HepG2 (cell line): Measurements from ENCODE around the gene EIF6. TPM values are rescaled to one million over a fixed set of nuclear protein-coding genes. Genes with fewer than 3 reads are reported as not detected.
A peak's percentile ranks its signal among the peaks of the same experiment; 100 is the strongest.

Experiments
- ATF7 ChIP-seq, 2 experiments: fragments of 450-650 bp in 1 of 2; sonication (generic) in 1 of 2; formaldehyde crosslinking in 1 of 2; IDR thresholded peaks; 2 replicates each; pipeline versions ENCODE4 v1.4.0 to v1.6.1; 2016 to 2020; ENCODE audit warnings: antibody characterized with exemption in 1 of 2, mild to moderate bottlenecking in 1 of 2, missing genetic modification reagents in 1 of 2
- GTF3A ChIP-seq: sonication (generic); formaldehyde crosslinking; conservative IDR thresholded peaks from 2 replicates; pipeline ENCODE4 v1.4.0; 2020; ENCODE audit warnings: mild to moderate bottlenecking, missing genetic modification reagents
- HOXD1 ChIP-seq: sonication (generic); formaldehyde crosslinking; IDR thresholded peaks from 2 replicates; pipeline ENCODE4 v1.5.0; 2020; ENCODE audit warnings: missing genetic modification reagents
- PCBP2 ChIP-seq: fragments of 200-400 bp; formaldehyde crosslinking; optimal IDR thresholded peaks from 2 replicates; pipeline ENCODE3; 2018; ENCODE audit warnings: low read length, low read depth; ENCODE audit not compliant: poor library complexity, severe bottlenecking
- RNF2 ChIP-seq: fragments of 450-650 bp; conservative IDR thresholded peaks from 2 replicates; pipeline ENCODE4 v1.6.1; 2016; ENCODE audit warnings: low read depth
- SPEN ChIP-seq: sonication (generic); formaldehyde crosslinking; IDR thresholded peaks from 2 replicates; pipeline ENCODE4 v1.5.1; 2020; ENCODE audit warnings: low read depth, mild to moderate bottlenecking, missing genetic modification reagents
- THAP9 ChIP-seq: sonication (generic); formaldehyde crosslinking; IDR thresholded peaks from 2 replicates; pipeline ENCODE4; 2020; ENCODE audit warnings: missing genetic modification reagents, mild to moderate bottlenecking, borderline replicate concordance
- ZNF280B ChIP-seq: sonication (generic); formaldehyde crosslinking; IDR thresholded peaks from 2 replicates; pipeline ENCODE4 v1.5.0; 2020; ENCODE audit warnings: missing genetic modification reagents, mild to moderate bottlenecking, borderline replicate concordance
- ZNF3 ChIP-seq: IDR thresholded peaks from 2 replicates; pipeline ENCODE4 v1.7.0; 2017; ENCODE audit warnings: inconsistent platforms
- ZNF576 ChIP-seq: sonication (generic); formaldehyde crosslinking; IDR thresholded peaks from 2 replicates; pipeline ENCODE4 v1.4.0; 2020; ENCODE audit warnings: mild to moderate bottlenecking, missing genetic modification reagents
- ZNF670 ChIP-seq: sonication (generic); formaldehyde crosslinking; IDR thresholded peaks from 2 replicates; pipeline ENCODE4 v1.8.0; 2022; ENCODE audit warnings: mild to moderate bottlenecking, missing genetic modification reagents, borderline replicate concordance
- ZNF709 ChIP-seq: sonication (generic); formaldehyde crosslinking; IDR thresholded peaks from 2 replicates; pipeline ENCODE4 v1.5.0; 2020; ENCODE audit warnings: mild to moderate bottlenecking, missing genetic modification reagents
- ZNF816 ChIP-seq: sonication (generic); formaldehyde crosslinking; IDR thresholded peaks from 2 replicates; pipeline ENCODE4 v1.8.0; 2022; ENCODE audit warnings: missing genetic modification reagents, mild to moderate bottlenecking, borderline replicate concordance
- polyA plus RNA-seq, 8 experiments: library from polyadenylated mRNA; depleted of rRNA in 3 of 8; stranded (reverse) in 7 of 8; unstranded in 1 of 8; fragments of >200 nt; fragmentation: Illumina TruSeq in 4 of 8; extraction: Trizol in 4 of 8; gene quantifications; 2 replicates each; pipeline versions ENCODE4 v1.2.1 to v1.2.3, GENCODE V29; 2011 to 2016; ENCODE audit warnings: low read depth in 4 of 8, missing spikeins in 1 of 8, mixed read lengths in 1 of 8; ENCODE audit not compliant: insufficient read depth in 1 of 8
- total RNA-seq, 5 experiments: library from RNA; depleted of rRNA; stranded (reverse); fragments of >200 nt; fragmentation: Illumina TruSeq; extraction: Trizol; gene quantifications; 2 replicates each; pipeline ENCODE4 v1.2.3, GENCODE V29; 2016; ENCODE audit warnings: low read depth in 1 of 5
- TF ChIP-seq, protein P1 (sequence below): sonication (generic); formaldehyde crosslinking; IDR thresholded peaks from 2 replicates; pipeline ENCODE4 v1.4.0; 2020; ENCODE audit warnings: low read depth, missing genetic modification reagents
- TF ChIP-seq, protein P2 (sequence below): fragments of 450-650 bp; IDR thresholded peaks from 2 replicates; pipeline ENCODE4 v1.6.1; 2017

EIF6 gene
- total and polyA plus RNA-seq, 2 of the 13 experiments (the other 11 are each of a cell fraction or from before 2014, with no cell fraction given), result 462 to 466 TPM

DNA sequence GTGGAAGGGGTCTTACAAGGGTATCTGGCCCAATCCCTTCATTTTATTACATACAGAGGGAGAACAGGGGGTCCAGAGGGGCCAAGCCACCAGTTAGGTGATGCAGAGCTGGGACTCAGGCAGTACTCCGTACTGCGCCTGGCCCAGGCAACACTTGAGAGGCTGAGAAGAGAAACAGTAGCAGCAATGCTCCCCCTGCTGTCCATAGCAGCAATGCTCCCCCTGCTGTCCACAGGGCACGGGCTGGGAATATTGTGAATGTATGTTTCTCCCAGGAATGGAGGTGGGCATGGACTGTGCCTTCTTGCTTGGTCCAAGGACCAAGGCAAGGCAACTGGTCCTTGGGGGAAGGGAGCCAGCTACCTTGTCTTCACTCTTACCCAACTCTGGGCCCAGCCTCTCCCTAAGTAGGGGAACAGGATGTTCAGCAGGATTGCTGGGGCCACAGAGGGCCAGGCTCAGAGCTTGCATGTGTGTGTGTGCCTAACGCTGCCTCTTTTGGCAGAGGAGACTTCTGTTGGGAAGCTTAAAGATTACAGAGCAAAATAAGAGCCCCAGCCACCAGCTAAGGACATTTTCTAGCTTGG lies 22.5 kb upstream of the EIF6 start (continued):
- TF ChIP-seq PCBP2 (no peak), THAP9 (CRISPR knock-in tag) (peak; percentile 38; the same call in 1 of the 2 replicates), ZNF280B (CRISPR knock-in tag) (no peak), HOXD1 (no peak), SPEN (CRISPR knock-in tag) (peak; percentile 48; the same call in 1 of the 2 replicates), ZNF670 (CRISPR knock-in tag) (no peak), GTF3A (no peak), ZNF3 (CRISPR knock-in tag) (no peak), ZNF816 (no peak), ZNF709 (CRISPR knock-in tag) (no peak), ATF7 (IDR thresholded peaks at IDR 0.05) (no peak), ATF7 (CRISPR knock-in tag; IDR thresholded peaks at IDR 0.05) (no peak), ZNF576 (CRISPR knock-in tag) (no peak), RNF2 (no peak)
- TF ChIP-seq, protein P1, sequence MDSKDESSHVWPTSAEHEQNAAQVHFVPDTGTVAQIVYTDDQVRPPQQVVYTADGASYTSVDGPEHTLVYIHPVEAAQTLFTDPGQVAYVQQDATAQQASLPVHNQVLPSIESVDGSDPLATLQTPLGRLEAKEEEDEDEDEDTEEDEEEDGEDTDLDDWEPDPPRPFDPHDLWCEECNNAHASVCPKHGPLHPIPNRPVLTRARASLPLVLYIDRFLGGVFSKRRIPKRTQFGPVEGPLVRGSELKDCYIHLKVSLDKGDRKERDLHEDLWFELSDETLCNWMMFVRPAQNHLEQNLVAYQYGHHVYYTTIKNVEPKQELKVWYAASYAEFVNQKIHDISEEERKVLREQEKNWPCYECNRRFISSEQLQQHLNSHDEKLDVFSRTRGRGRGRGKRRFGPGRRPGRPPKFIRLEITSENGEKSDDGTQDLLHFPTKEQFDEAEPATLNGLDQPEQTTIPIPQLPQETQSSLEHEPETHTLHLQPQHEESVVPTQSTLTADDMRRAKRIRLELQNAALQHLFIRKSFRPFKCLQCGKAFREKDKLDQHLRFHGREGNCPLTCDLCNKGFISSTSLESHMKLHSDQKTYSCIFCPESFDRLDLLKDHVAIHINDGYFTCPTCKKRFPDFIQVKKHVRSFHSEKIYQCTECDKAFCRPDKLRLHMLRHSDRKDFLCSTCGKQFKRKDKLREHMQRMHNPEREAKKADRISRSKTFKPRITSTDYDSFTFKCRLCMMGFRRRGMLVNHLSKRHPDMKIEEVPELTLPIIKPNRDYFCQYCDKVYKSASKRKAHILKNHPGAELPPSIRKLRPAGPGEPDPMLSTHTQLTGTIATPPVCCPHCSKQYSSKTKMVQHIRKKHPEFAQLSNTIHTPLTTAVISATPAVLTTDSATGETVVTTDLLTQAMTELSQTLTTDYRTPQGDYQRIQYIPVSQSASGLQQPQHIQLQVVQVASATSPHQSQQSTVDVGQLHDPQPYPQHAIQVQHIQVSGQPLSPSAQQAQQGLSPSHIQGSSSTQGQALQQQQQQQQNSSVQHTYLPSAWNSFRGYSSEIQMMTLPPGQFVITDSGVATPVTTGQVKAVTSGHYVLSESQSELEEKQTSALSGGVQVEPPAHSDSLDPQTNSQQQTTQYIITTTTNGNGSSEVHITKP, result no peak
- TF ChIP-seq, protein P2, sequence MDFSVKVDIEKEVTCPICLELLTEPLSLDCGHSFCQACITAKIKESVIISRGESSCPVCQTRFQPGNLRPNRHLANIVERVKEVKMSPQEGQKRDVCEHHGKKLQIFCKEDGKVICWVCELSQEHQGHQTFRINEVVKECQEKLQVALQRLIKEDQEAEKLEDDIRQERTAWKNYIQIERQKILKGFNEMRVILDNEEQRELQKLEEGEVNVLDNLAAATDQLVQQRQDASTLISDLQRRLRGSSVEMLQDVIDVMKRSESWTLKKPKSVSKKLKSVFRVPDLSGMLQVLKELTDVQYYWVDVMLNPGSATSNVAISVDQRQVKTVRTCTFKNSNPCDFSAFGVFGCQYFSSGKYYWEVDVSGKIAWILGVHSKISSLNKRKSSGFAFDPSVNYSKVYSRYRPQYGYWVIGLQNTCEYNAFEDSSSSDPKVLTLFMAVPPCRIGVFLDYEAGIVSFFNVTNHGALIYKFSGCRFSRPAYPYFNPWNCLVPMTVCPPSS, result no peak
